NB4 (cell line): ENCODE data around the gene TTYH3.

ENCODE experiments used
- POLR2A ChIP-seq: IDR thresholded peaks from 2 replicates; pipeline ENCODE4 v1.6.1; 2011; ENCODE audit warnings: mild to moderate bottlenecking; ENCODE audit not compliant: insufficient read length; ENCODE audit errors: extremely low read depth
- TF ChIP-seq, protein P1 (sequence below): IDR thresholded peaks from 2 replicates; pipeline ENCODE4 v1.6.1; 2011; ENCODE audit warnings: low read depth, low read length
- TF ChIP-seq, protein P2 (sequence below): IDR thresholded peaks from one replicate; pipeline ENCODE4 v1.5.1; 2012; ENCODE audit warnings: low read depth, low read length

GRCh38 chr7:2687338-2687869 is 55.6 kb downstream of the TTYH3 start:
- TF ChIP-seq, protein P1, sequence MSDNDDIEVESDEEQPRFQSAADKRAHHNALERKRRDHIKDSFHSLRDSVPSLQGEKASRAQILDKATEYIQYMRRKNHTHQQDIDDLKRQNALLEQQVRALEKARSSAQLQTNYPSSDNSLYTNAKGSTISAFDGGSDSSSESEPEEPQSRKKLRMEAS = no peak
- TF ChIP-seq, protein P2, sequence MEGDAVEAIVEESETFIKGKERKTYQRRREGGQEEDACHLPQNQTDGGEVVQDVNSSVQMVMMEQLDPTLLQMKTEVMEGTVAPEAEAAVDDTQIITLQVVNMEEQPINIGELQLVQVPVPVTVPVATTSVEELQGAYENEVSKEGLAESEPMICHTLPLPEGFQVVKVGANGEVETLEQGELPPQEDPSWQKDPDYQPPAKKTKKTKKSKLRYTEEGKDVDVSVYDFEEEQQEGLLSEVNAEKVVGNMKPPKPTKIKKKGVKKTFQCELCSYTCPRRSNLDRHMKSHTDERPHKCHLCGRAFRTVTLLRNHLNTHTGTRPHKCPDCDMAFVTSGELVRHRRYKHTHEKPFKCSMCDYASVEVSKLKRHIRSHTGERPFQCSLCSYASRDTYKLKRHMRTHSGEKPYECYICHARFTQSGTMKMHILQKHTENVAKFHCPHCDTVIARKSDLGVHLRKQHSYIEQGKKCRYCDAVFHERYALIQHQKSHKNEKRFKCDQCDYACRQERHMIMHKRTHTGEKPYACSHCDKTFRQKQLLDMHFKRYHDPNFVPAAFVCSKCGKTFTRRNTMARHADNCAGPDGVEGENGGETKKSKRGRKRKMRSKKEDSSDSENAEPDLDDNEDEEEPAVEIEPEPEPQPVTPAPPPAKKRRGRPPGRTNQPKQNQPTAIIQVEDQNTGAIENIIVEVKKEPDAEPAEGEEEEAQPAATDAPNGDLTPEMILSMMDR = no peak
- no peak for TF ChIP-seq POLR2A
